Kidney (tissue), 14 donors: ENCODE data around the gene AZU1. TPM values are rescaled to one million over a fixed set of nuclear protein-coding genes. Genes with fewer than 3 reads are reported as not detected.

Experiments used
- DNase-seq, 5 donors: peaks; one replicate each; pipeline ENCODE4 v3.0.0-alpha.2; 2013 to 2020
- FAIRE-seq: peaks from 2 replicates; lab custom pipeline; 2012; peaks lifted over from hg19 to GRCh38; lab: Jason Lieb, UNC
- H3K27ac ChIP-seq, 2 donors: one replicate each; pipeline ENCODE4 v1.7.0; 2013; ENCODE audit warnings: low read depth in 2 of 2, low read length in 2 of 2, inconsistent platforms in 1 of 2
- H3K27me3 ChIP-seq: one replicate; pipeline ENCODE4 v1.7.1; 2013; ENCODE audit warnings: low read length, inconsistent platforms; ENCODE audit not compliant: control insufficient read depth, insufficient read depth
- H3K36me3 ChIP-seq, 3 donors: one replicate each; pipeline versions ENCODE4 v1.7.0 to v1.7.1; 2013; ENCODE audit warnings: low read length in 3 of 3, control low read depth in 1 of 3, inconsistent platforms in 1 of 3; ENCODE audit not compliant: insufficient read depth in 3 of 3, control insufficient read depth in 2 of 3
- H3K4me1 ChIP-seq, 3 donors: one replicate each; pipeline versions ENCODE4 v1.7.0 to v1.7.1; 2013; ENCODE audit warnings: low read length in 3 of 3, inconsistent platforms in 1 of 3, low read depth in 1 of 3; ENCODE audit not compliant: control insufficient read depth in 2 of 3, insufficient read depth in 2 of 3
- H3K4me3 ChIP-seq, 3 donors: one replicate each; pipeline versions ENCODE4 v1.7.0 to v1.8.1; 2013; ENCODE audit warnings: low read length in 3 of 3, control low read depth in 1 of 3, inconsistent platforms in 1 of 3
- H3K9ac ChIP-seq, 3 donors: one replicate each; pipeline versions ENCODE4 v1.7.0 to v1.7.1; 2013; ENCODE audit warnings: low read length in 3 of 3, control low read depth in 1 of 3, inconsistent platforms in 1 of 3
- H3K9me3 ChIP-seq, 3 donors: one replicate each; pipeline versions ENCODE4 v1.7.0 to v1.7.1; 2013; ENCODE audit warnings: low read length in 3 of 3, control low read depth in 1 of 3, inconsistent platforms in 1 of 3; ENCODE audit not compliant: control insufficient read depth in 2 of 3, insufficient read depth in 1 of 3
- intact Hi-C: fragments of 100-400 bp; cut with DNase I; formaldehyde crosslinking; loops from one replicate; pipeline ENCODE4 v1.11.1; 2022
- polyA plus RNA-seq: library from polyadenylated mRNA; stranded (reverse); fragments of 350-450 nt; fragmentation: Illumina TruSeq; extraction: RNeasy Lipid Tissue Mini Kit (QIAGEN cat#74804); gene quantifications from one replicate; pipeline ENCODE4 v1.2.3, GENCODE V29; 2014; ENCODE audit warnings: low read depth, low replicate concordance; ENCODE audit not compliant: insufficient read depth
- total RNA-seq: library from RNA; stranded (reverse); fragmentation: NEBNext Ultra II Directional; extraction: Animal tissue kit (Norgen Biotek cat#: 25700); gene quantifications from one replicate; pipeline ENCODE4 v1.2.1, GENCODE V29; 2021
- TF ChIP-seq, protein P1 (sequence below): IDR thresholded peaks from 3 replicates; pipeline ENCODE4 v1.5.1; 2012; ENCODE audit warnings: mild to moderate bottlenecking, moderate library complexity, borderline replicate concordance; ENCODE audit not compliant: insufficient read depth; ENCODE audit errors: extremely low read depth
- donor health status: control.
- donor health status: control.
- donor health status: control.
- donor health status: control.
- donor health status: control.
- donor health status: DM: yes; HTN: yes; CAD: no.
- donor health status: Normal renal cell carcinoma (clear cell type).

AZU1 gene
- total and polyA plus RNA-seq, 2 donors from 2014 or later, result 0.50 TPM; not detected in 1

DNA sequence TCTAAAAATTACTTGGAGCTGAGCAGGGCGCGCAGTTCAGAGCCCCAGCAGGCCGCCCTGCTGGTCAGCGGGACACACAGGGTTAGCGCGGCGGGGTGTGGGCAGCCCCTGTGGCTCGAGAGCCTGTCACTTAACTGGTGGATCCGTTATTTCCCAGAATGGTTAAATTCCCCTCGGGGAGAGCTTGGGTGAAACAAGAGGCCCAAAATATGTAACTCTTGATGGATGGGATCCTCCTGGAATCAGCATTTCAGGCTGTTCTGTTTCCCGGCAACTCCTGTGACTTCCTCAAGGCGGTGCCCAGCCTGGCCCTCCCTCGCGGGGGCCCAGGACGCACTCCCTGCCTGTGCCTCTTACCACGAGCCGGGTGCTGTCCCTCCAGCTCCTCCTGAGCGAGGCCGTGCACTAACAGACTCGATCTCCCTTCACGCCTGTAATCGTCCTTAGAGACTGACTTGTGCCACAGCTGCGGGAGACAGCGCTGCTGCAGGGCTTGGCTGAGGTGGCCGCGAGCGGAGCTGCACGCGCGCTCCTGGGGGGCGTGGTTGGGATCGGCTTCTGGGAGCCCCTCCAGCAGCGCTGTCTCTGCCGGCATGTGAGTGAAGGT, 20.7 kb upstream of the AZU1 start:
- DNase-seq (no peak), FAIRE-seq (no peak)
- Histone ChIP-seq H3K27me3 (no peaks in the 10 kb centered on the region), H3K9me3 (no peaks in the 10 kb centered on the region), H3K36me3 (peaks cover 7 to 58% (median 21%) of the 10 kb centered on the region in 3 donors), H3K27ac (no peak overlapping the region), H3K4me3 (no peak overlapping the region), H3K4me1 (peaks cover 0 to 13% (median 10%) of the 10 kb centered on the region in 3 donors), H3K9ac (no peak overlapping the region)
- TF ChIP-seq, protein P1, sequence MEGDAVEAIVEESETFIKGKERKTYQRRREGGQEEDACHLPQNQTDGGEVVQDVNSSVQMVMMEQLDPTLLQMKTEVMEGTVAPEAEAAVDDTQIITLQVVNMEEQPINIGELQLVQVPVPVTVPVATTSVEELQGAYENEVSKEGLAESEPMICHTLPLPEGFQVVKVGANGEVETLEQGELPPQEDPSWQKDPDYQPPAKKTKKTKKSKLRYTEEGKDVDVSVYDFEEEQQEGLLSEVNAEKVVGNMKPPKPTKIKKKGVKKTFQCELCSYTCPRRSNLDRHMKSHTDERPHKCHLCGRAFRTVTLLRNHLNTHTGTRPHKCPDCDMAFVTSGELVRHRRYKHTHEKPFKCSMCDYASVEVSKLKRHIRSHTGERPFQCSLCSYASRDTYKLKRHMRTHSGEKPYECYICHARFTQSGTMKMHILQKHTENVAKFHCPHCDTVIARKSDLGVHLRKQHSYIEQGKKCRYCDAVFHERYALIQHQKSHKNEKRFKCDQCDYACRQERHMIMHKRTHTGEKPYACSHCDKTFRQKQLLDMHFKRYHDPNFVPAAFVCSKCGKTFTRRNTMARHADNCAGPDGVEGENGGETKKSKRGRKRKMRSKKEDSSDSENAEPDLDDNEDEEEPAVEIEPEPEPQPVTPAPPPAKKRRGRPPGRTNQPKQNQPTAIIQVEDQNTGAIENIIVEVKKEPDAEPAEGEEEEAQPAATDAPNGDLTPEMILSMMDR, result no peak
- intact Hi-C loops, result no loop called here

DNA sequence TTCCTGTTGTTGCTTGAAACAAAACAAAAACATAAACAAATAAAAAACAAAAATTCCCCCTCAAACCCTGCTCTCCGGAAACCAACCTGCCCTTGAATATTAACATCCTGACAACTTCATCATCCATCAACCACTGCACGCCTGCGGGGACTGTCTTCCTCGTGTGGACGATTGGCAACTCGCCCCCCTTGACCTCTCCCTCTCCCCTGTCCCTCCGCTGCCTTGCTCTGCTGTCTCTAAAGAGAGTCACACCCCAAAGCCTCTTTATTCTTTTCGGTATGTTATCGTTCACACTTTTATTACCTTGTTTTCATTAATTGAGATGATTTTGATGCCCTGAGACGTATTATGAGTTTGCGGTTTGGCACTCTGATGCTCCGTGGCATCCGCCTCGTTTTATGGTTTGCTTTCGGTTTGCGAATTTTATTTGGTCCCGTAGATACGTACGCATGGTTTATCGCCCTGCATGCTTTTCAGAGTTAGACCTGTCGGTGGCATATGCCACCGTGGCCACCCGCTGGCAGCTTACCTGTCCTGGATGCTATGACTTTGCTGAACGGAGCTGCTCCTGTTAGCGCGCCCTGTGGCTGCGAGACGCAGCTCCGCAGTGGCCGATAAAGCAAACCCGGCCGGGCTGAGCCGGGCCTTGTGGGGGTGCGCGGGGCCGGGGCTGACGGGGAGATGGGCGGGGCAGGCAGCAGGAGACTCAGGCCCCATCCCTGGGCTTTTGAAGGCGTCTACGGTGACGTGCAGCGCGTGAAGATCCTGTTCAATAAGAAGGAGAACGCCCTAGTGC, 19.8 kb upstream of the AZU1 start:
- Histone ChIP-seq H3K4me1 (peaks cover 0 to 5% (median 4%) of the 10 kb centered on the region in 3 donors), H3K4me3 (no peak overlapping the region), H3K27ac (no peak overlapping the region), H3K9ac (no peak overlapping the region), H3K36me3 (peaks cover 7 to 58% (median 24%) of the 10 kb centered on the region in 3 donors), H3K27me3 (no peaks in the 10 kb centered on the region), H3K9me3 (no peaks in the 10 kb centered on the region)
- FAIRE-seq (no peak), DNase-seq (no peak)
- TF ChIP-seq, protein P1, result no peak
- intact Hi-C loops, result no loop called here

DNA sequence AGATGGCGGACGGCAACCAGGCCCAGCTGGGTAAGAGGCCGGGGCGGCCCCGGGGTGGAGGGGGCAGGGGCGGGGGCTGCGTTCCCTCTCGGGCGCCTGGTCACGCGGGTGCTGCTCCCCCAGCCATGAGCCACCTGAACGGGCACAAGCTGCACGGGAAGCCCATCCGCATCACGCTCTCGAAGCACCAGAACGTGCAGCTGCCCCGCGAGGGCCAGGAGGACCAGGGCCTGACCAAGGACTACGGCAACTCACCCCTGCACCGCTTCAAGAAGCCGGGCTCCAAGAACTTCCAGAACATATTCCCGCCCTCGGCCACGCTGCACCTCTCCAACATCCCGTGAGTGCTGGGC, 19.2 kb upstream of the AZU1 start:
- TF ChIP-seq, protein P1, result no peak
- Histone ChIP-seq H3K4me3 (no peak overlapping the region), H3K9ac (no peak overlapping the region), H3K36me3 (peaks cover 7 to 58% (median 24%) of the 10 kb centered on the region in 3 donors), H3K27ac (no peak overlapping the region), H3K27me3 (no peaks in the 10 kb centered on the region), H3K4me1 (no peaks in the 10 kb centered on the region), H3K9me3 (no peaks in the 10 kb centered on the region)
- intact Hi-C loops, result no loop called here
- FAIRE-seq (no peak), DNase-seq (peak in 1 of 5 donors; percentile 72)
